ENCODE results near the gene SLX4. TPM values are rescaled to one million over a fixed set of nuclear protein-coding genes. Genes with fewer than 3 reads are reported as not detected.

SLX4 gene
- total and polyA plus RNA-seq, 9 of the 15 experiments (the other 6 are each of a cell fraction or from before 2014, with no cell fraction given): 0.29 to 7.9 (median 3.8) TPM

DNA sequence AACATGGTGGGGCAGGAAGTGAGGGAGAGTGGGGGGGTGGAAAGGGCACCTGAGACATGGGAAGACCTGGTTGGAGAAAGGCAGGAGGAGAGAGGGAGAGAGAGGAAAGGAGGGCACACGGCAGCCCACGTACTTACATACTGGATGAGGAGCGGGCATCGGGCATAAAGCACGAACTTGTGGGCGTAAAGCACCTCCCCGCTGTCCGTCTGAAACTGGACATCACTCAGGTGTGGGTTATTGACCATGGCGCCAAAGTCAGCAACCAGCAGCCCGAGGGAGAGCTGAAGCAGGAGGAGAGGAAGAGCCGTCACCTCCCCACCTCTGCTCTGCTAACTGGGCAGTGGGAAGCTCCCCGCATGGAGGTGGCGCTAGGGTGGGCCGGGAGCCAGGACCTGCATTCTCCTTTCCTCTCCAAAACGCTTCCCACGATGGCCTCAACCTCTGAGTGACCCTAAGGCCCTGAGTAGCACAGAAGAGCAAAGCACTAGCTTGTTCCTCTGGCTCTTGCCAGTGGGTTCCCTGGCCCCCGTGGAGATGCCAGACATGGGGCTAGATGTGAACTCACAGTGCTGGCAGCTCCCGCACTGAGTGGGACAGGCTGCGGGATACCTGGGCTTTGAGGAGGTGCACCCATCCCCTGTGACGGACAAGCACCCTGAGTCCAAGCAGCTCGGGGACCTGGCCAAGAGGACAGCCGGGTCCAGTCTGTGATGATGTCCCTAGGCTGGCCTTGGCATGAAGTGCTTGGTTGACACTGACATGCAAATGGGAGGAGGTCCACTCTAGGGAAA, 16.9 kb downstream of the SLX4 start:
- DNase-seq (ENCODE audit: extremely low read depth in 1 of 4, low spot score in 3 of 4) (no peak), FAIRE-seq (no peak), ATAC-seq (no peak)
- ChIA-PET POLR2A (interaction anchor here (0.6 kb wide), 2 partner anchors 17 to 280 kb away, joined by 3 read pairs; no protein-coding TSS in a partner anchor), CTCF (ENCODE audit: low intra/inter-chr PET ratio) (no interaction called here)
- Histone ChIP-seq H3K4me2 (ENCODE audit: insufficient read depth, low read length) (no peak overlapping the region), H3K36me3 (ENCODE audit: control insufficient read depth, insufficient read depth, low read length) (no peaks in the 10 kb centered on the region), H3K4me3 (no peak overlapping the region), H4K20me1 (replicated peaks; ENCODE audit: control insufficient read depth, insufficient read depth, low read length) (no peaks in the 10 kb centered on the region), H3K4me1 (replicated peaks in 1 of 2; ENCODE audit: control insufficient read depth in 2 of 2, insufficient read depth in 2 of 2, low read length in 2 of 2) (peaks cover 6 to 26% of the 10 kb centered on the region in 2 experiments; a peak in 4 of 5 replicates), H2AFZ (ENCODE audit: low read depth, low read length) (no peak overlapping the region), H3K27me3 (ENCODE audit: control insufficient read depth in 2 of 2, insufficient read depth in 2 of 2, low read length in 2 of 2) (no peaks in the 10 kb centered on the region), H3K27ac (ENCODE audit: extremely low read depth, low read depth, low read length) (no peak overlapping the region), H3K9me3 (replicated peaks; ENCODE audit: control insufficient read depth, insufficient read depth, low read depth, low read length) (no peaks in the 10 kb centered on the region), H3K79me2 (ENCODE audit: control insufficient read depth, insufficient read depth, low read length) (no peaks in the 10 kb centered on the region), H3K9me1 (ENCODE audit: control insufficient read depth, insufficient read depth, low read length) (no peaks in the 10 kb centered on the region), H3K9ac (ENCODE audit: insufficient read depth in 1 of 2, low read depth in 2 of 2, low read length in 2 of 2) (peak overlapping the region in 1 of 2 experiments; percentile 47; a peak in 1 of 4 replicates)
- no TSS peak for BruUV-seq (replicated peaks)
- TF ChIP-seq POLR2H (tag; IDR thresholded peaks at IDR 0.05; ENCODE audit: low read depth): no peak
- no peak for TF ChIP-seq MTF1 (CRISPR knock-in tag; IDR thresholded peaks at IDR 0.05; ENCODE audit: borderline replicate concordance)
- TF ChIP-seq KLF10 (CRISPR knock-in tag; IDR thresholded peaks at IDR 0.05): no peak
- no peak for TF ChIP-seq ZNF232 (CRISPR knock-in tag; IDR thresholded peaks at IDR 0.05)
- TF ChIP-seq U2AF2 (optimal IDR thresholded peaks at IDR 0.05; ENCODE audit: low read depth, low read length): no peak
- no peak for TF ChIP-seq CBX1 (IDR thresholded peaks at IDR 0.05; ENCODE audit: low read depth)
- no peak for TF ChIP-seq BRCA1 (IDR thresholded peaks at IDR 0.05)
- TF ChIP-seq BRCA1 (CRISPR knock-in tag; IDR thresholded peaks at IDR 0.05): no peak
- no peak for TF ChIP-seq PHB2 (IDR thresholded peaks at IDR 0.05; ENCODE audit: low read depth)
- TF ChIP-seq KDM2B (CRISPR knock-in tag; IDR thresholded peaks at IDR 0.05): no peak
- TF ChIP-seq, protein P1, sequence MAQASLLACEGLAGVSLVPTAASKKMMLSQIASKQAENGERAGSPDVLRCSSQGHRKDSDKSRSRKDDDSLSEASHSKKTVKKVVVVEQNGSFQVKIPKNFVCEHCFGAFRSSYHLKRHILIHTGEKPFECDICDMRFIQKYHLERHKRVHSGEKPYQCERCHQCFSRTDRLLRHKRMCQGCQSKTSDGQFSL (CRISPR knock-in tag; IDR thresholded peaks at IDR 0.05): no peak
- TF ChIP-seq, protein P1 (tag; IDR thresholded peaks at IDR 0.05): no peak
- in situ Hi-C loops (cut with MboI) (no loop called here), intact Hi-C loops (cut with micrococcal nuclease) (no loop called here)
- WGBS (ENCODE audit: insufficient coverage, low coverage, missing lambda C conversion rate): 72% methylated on average over 16 of the region's 22 CpGs
